Suppressor macrophage (primary cell): ENCODE measurements around the gene LRP5.
"Not testable (repeated sequence)": the region's sequence is repeated elsewhere in the genome, so short reads cannot be mapped to it uniquely, and the experiment has no call there.

Source experiments
- DNase-seq, 4 experiments: peaks; one replicate each; pipeline ENCODE4 v3.0.0-alpha.2; 2020 to 2022

The LRP5 gene

GRCh38 chr11:68329536-68329935 is 17.1 kb downstream of the LRP5 start:
- DNase-seq, result no peak

DNA sequence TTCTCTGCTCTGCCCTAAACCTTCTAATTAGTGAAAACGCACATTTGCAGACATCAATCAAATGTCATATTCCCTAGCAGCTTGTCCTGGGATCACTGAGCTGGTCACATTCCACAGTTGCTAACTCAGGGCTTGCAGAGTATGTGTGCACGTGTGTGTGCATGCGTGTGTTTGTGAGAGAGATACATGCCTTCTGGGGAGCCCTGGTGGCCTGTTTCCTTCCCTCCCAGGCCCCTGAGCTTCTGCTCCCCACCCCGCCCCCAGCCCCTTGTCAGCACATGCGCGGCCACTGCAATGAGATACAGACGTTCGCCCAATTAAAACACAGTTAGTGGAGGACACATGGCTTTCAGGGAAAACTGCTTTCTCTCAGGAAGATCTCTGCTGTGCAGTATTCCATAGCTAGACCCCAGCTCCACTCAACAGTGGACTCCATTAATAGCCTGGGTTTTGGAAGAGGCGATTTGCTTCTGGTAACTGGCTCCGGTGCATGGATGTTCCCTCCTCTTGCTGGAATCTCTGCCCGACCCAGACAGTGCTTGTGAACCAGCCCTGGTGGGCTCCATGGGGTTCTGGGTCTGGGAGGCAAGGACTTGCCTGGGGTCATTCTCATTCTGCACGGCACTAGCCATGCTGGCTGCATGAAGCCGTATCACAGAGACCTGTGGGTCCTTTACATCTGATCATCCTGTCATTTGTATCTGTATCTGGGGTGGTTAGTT is 17.7 kb downstream of the LRP5 start:
- DNase-seq, result no peak

- no peak for DNase-seq
These were observed 18.4 kb downstream of the LRP5 start for GRCh38 chr11:68330700-68331337.

- DNase-seq, result no peak
These were observed 19.1 kb downstream of the LRP5 start for GRCh38 chr11:68331338-68331947.

DNA sequence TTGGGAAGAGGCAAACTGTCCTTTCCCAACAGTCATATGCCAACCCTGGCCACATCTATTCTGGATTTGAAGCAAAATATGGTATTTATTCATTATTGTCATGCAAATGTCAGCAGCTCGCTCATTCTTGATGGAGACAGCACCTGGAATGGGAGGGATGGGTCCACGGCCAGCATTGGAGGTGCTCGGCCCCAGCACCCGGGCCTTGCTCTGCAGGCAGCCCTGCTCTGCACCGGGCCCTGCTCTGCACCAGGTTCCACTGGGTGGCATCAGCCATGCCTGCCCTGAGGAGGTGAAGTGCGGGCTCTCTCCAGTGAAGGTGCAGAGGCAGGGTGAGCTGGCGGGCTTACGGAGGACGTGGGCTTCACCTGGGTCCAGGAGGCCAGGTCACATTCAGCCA is 19.8 kb downstream of the LRP5 start:
- no peak for DNase-seq

- no peak for DNase-seq
These were observed 20.8 kb downstream of the LRP5 start for GRCh38 chr11:68333173-68333572.

DNA sequence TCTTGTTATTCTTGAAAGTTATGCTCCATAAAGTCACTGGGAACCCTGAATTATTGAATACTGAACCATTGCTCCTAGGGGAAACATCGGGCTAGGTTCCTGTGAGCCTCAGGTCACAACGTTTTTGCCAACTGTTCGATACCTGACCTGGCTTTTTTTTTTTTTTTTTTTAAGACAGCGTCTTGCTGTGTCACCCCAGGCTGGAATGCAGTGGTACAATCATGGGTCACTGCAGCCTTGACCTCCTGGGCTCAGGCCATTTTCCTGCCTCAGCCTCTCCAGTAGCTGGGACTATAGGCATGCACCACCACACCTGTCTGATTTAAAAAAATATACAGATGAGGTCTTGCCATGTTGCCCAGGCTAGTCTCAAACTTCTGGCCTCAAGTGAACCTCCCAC is 22.5 kb downstream of the LRP5 start:
- DNase-seq, result no peak

- peak; percentile 50 to 75 (median 66) for DNase-seq
These were observed 23.3 kb downstream of the LRP5 start for GRCh38 chr11:68335683-68336082.

- no peak for DNase-seq
These were observed 24.3 kb downstream of the LRP5 start for GRCh38 chr11:68336716-68337115.

DNA sequence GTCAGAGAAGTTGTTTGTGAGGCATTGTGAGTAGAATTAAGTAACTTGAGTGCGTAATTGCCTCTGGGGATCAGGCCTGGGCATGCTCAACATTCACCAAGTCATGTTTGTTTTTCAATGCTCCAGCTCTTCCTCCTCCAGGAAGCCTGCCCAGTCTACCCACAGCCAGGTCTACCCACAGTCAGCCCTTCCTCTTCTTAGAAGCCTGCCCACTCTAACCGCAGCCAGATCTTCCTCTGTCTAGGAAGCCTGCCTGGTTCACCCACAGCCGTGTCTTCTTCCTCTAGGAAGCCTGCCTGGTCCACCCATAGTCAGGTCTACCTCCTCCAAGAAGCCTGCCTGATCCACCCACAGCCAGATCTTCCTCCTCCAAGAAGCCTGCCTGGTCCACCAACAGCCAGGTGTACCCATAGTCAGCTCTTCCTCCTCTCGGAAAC is 25.0 kb downstream of the LRP5 start:
- DNase-seq, result peak; percentile 72 to 90 (median 88)

- DNase-seq, result no peak
These were observed 25.8 kb downstream of the LRP5 start for GRCh38 chr11:68338051-68338780.

DNA sequence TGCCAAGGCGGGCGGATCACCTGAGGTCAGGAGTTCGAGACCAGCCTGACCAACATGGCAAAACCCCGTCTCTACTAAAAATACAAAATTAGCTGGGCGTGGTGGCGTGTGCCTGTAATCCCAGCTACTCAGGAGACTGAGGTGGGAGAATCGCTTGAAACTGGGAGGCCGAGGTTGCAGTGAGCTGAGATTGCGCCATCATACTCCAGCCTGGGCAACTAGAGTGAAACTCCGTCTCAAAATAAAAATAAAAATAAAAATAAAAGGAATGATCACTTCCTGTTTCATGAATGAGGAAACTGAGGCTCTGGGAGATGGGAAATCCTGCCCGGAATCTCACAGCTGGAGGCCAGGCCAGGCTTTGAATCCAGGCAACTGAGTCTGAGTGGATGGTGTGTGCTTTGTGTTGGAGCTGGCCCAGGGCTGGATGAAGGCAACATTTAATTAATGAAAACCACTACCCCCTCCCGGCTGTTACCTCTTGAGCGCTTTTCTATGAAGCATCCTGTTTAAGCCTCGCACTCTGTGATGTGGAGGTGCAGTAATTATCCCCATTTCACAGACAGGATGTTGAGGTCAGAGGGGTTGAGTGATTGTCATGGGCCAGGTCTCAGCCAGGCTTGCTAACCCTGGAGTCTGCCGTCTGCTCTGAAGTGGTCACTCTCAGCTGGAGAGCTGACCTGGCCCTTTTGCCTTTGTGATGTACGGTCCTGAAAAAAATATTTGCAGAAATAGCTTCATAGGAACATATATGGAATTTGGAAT is 27.8 kb downstream of the LRP5 start:
- DNase-seq, result no peak

DNA sequence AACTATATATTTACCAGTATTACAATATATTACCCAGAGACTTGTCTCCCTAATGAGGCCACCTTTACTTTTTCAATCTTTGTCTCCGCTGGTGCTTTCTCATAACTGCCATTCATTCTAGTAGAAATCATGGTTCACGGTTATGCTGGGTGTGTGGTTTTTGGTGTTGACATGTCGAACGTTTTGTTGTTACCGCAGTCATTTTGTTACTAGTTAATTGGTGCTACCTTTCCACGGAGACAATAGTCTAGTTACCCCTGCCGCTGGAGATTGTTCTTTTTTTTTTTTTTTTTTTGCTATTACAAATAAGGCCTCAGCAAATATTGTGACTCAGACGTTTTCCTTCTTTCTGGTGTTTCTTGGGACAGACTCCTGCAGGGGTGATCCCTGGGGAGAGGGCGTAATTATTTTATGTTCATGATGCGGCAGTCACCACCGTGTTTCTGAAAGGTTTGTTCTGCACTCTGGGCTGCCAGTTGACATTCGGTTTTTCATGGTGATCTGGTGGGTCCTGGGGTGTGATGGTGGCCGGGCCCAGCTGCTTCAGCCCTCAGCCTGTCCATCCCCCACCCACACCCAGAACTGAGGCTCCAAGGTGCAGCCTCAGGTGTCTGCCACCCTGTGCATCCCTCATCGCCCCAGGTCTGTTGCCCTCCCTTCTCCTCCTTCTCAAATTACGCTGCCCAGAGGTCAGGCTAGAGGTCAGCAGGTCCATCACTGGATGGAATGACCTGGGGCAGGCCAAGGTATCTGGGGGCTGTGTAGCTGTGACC is 28.6 kb downstream of the LRP5 start:
- DNase-seq, result no peak

DNA sequence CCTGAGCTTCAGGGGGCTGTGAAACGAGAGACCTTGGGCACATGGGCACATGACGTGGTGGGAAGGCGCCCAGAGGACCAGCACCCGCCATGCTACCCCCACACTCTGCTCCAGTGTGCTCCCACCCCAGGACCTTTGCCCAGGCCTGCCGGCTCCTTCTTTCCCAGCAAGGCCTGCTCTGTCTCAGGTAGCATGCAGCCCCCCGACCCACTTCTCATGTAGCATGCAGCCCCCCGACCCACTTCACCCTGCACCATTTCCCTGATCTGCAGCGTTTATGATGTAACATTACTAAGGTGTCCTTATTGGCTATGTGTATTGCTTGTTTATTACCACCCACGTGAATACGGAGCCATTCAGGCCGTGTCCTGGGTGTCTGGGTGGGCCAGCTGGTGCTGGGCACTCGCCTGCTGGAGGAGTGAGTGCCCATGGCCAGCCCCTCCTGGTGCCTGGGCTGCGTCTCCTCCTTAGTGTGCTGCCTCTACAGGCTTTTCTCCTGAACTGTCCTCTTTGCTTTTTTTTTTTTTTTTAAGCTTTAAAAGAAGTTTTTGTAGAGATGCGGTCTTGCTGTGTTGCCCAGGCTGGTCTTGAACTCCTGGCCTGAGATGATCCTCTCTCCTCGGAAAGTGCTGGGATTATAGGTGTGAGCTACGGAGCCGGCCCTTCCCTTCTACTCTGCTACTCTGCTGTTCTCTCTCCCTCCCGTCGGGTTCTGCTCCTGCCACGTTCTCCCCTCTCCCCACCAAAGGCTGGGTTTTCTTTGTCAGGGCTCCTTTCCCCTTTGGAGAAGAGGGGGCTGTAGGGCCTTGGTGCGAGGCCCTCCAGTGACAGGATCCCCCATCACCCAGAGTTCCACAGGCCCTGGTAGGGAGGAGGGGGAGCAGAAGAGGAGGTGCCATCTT is 29.4 kb downstream of the LRP5 start:
- no peak for DNase-seq

DNA sequence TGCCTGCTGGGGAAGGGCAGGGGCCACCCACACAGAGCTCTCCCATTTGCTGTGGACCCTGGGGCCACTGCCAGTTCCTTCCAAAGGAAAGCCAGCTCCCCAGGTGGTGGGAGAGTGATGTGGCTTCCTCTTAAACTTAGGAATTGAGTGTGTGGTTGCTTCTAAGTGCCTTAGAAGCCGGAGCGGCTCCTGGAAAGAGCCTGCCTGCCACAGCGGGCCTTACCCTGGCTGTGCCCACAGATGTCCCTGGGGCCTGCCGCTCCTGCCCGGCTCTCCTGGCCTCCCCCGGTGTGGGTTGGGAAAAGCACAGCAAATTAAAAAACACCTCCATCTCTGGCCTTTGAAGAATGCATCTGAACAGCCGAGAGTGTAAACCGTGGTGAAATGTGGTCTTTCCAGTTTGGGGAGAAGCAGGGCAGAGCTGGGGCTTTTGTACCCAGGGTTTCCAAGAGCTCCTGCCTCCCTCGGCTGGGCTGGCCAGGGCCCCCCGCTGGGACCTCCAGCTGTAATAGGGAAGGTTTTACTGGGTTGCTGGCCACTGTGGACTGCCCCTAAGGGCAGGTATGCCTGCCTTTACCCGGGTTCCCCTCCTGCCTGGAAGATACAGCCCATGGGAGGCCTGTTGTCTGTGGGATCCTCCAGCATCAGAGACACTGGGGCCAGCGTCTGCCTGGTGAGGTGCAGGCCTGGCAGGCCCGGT is 30.2 kb downstream of the LRP5 start:
- no peak for DNase-seq

DNA sequence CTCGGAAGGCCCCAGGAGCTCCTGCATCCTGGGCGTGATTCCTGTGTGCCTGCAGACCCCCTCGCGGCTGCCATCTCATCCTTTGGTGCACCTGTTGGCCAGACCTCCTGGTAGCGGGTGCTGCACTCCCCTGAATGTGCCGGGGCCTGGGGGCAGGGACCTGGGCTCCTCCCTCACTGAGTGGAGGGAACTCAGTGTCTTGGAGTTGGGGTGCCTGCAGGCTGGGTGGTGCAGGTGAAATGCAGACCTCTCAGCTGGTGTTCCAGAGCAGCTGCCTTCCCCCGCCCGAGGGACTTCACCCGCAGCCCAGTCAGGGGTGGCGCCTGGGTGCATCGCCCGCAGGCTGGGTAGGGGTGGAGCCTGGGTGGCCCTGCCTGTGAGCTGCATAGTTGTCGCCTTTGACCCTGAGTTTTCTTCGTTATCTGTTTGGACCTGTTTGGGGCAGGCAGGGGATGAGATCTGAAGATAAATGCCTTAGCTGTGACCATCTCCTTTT is 31.4 kb downstream of the LRP5 start:
- DNase-seq, result no peak

- not testable (repeated sequence) for DNase-seq
These were observed 32.4 kb downstream of the LRP5 start for GRCh38 chr11:68344821-68345220.

- no peak for DNase-seq
These were observed 33.5 kb downstream of the LRP5 start for GRCh38 chr11:68345776-68346461.

- DNase-seq, result no peak
These were observed 34.0 kb downstream of the LRP5 start for GRCh38 chr11:68346462-68346790.
